OCI-LY7 (cell line): ENCODE data around the gene CRABP2. TPM values are rescaled to one million over a fixed set of nuclear protein-coding genes. Genes with fewer than 3 reads are reported as not detected.

Experiments used
- BruUV-seq: library from RNA; stranded (reverse); fragments of 400-500 nt; replicated peaks from 2 replicates; lab custom pipeline; 2021; lab: Mats Ljungman, UMichigan
- CTCF ChIA-PET: fragments of 300-600 bp; sonication (Branson Sonifier 250); formaldehyde crosslinking; loops from one replicate; lab custom pipeline; 2022; ENCODE audit warnings: antibody characterized with exemption; ENCODE audit not compliant: unreplicated experiment; lab: Charles Lee
- POLR2A ChIA-PET: fragments of 300-600 bp; sonication (Branson Sonifier 250); formaldehyde crosslinking; loops from one replicate; lab custom pipeline; 2022; ENCODE audit warnings: antibody characterized with exemption; lab: Charles Lee
- DNase-seq: peaks from one replicate; pipeline ENCODE4 v3.0.0-alpha.2; 2015; ENCODE audit warnings: low spot score
- H2AFZ ChIP-seq: fragments of 200-600 bp; sonication (generic), shearing (Covaris generic); 2 replicates; pipeline ENCODE4 v1.6.1; 2014; ENCODE audit warnings: mild to moderate bottlenecking, antibody characterized with exemption, low read length, moderate library complexity
- H3K27ac ChIP-seq: fragments of 200-600 bp; sonication (generic); 2 replicates; pipeline ENCODE4 v1.5.1; 2014; ENCODE audit warnings: mixed run types, low read depth, mild to moderate bottlenecking, moderate library complexity, low read length, inconsistent platforms; ENCODE audit not compliant: poor library complexity, severe bottlenecking
- H3K36me3 ChIP-seq: fragments of 200-600 bp; sonication (generic); 2 replicates; pipeline ENCODE4 v1.6.1; 2014; ENCODE audit warnings: mild to moderate bottlenecking, antibody characterized with exemption, low read length, moderate library complexity, mixed read lengths; ENCODE audit not compliant: insufficient read depth
- H3K4me1 ChIP-seq: fragments of 200-600 bp; sonication (generic); 2 replicates; pipeline ENCODE4 v1.5.1; 2014; ENCODE audit warnings: mild to moderate bottlenecking, low read length; ENCODE audit not compliant: insufficient read depth, poor library complexity, severe bottlenecking
- H3K4me2 ChIP-seq: fragments of 200-600 bp; sonication (generic); 2 replicates; pipeline ENCODE4 v1.6.1; 2014; ENCODE audit warnings: mild to moderate bottlenecking, low read length
- H3K4me3 ChIP-seq: fragments of 200-600 bp; sonication (generic); 2 replicates; pipeline ENCODE4 v1.5.1; 2014; ENCODE audit warnings: mild to moderate bottlenecking, low read depth, low read length; ENCODE audit not compliant: poor library complexity, severe bottlenecking
- H3K79me2 ChIP-seq: fragments of 200-600 bp; sonication (generic); 2 replicates; pipeline ENCODE4 v1.6.1; 2016; ENCODE audit warnings: low read depth, mild to moderate bottlenecking, low read length, moderate library complexity, mixed read lengths; ENCODE audit not compliant: insufficient read depth
- H3K9me2 ChIP-seq: fragments of 200-600 bp; sonication (generic); 2 replicates; pipeline ENCODE4 v1.6.1; 2016; ENCODE audit warnings: mild to moderate bottlenecking, low read length, mixed read lengths; ENCODE audit not compliant: insufficient read depth
- H3K9me3 ChIP-seq: fragments of 200-600 bp; sonication (generic); 2 replicates; pipeline ENCODE4 v1.6.1; 2014; ENCODE audit warnings: mild to moderate bottlenecking, mixed run types, low read length, mixed read lengths
- H4K20me1 ChIP-seq: fragments of 200-600 bp; sonication (generic); 2 replicates; pipeline ENCODE4 v1.6.1; 2014; ENCODE audit warnings: mild to moderate bottlenecking, antibody characterized with exemption, low read length, moderate library complexity, mixed read lengths; ENCODE audit not compliant: insufficient read depth
- EZH2phosphoT487 ChIP-seq: fragments of 200-600 bp; sonication (generic); IDR thresholded peaks from 2 replicates; pipeline ENCODE4 v1.6.1; 2018; ENCODE audit warnings: low read depth, borderline replicate concordance, mild to moderate bottlenecking, mixed run types, antibody characterized with exemption, low read length, moderate library complexity, mixed read lengths
- intact Hi-C: fragments of 100-400 bp; cut with micrococcal nuclease; formaldehyde crosslinking; loops from one replicate; pipeline ENCODE4 v1.10.0; 2022; ENCODE audit not compliant: unreplicated experiment
- total RNA-seq, 2 experiments: library from RNA; depleted of rRNA in 1 of 2; stranded (reverse); fragments of >200 nt in 1 of 2; shearing (Covaris generic) in 1 of 2; gene quantifications; 2 replicates each; pipeline ENCODE4 v1.2.3, GENCODE V29; 2014 to 2022
- TF ChIP-seq, protein P1 (sequence below): fragments of 200-600 bp; sonication (generic); conservative IDR thresholded peaks from 2 replicates; pipeline ENCODE4 v1.5.1; 2014; ENCODE audit warnings: mild to moderate bottlenecking, antibody characterized with exemption, low read length, moderate library complexity, mixed read lengths

CRABP2 gene
- total RNA-seq, 2 experiments from 2014 or later = 2.1 to 2.8 TPM

GRCh38 chr1:156743367-156744302 lies 38.3 kb upstream of the CRABP2 start:
- intact Hi-C loops = no loop called here
- no peak for TF ChIP-seq EZH2phosphoT487
- TF ChIP-seq, protein P1, sequence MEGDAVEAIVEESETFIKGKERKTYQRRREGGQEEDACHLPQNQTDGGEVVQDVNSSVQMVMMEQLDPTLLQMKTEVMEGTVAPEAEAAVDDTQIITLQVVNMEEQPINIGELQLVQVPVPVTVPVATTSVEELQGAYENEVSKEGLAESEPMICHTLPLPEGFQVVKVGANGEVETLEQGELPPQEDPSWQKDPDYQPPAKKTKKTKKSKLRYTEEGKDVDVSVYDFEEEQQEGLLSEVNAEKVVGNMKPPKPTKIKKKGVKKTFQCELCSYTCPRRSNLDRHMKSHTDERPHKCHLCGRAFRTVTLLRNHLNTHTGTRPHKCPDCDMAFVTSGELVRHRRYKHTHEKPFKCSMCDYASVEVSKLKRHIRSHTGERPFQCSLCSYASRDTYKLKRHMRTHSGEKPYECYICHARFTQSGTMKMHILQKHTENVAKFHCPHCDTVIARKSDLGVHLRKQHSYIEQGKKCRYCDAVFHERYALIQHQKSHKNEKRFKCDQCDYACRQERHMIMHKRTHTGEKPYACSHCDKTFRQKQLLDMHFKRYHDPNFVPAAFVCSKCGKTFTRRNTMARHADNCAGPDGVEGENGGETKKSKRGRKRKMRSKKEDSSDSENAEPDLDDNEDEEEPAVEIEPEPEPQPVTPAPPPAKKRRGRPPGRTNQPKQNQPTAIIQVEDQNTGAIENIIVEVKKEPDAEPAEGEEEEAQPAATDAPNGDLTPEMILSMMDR = no peak
- no peak for DNase-seq
- Histone ChIP-seq H3K27ac (no peak overlapping the region), H3K36me3 (peaks cover 77% of the 10 kb centered on the region), H3K9me2 (no peaks in the 10 kb centered on the region), H3K4me1 (peaks cover 52% of the 10 kb centered on the region), H2AFZ (no peak overlapping the region), H3K9me3 (no peaks in the 10 kb centered on the region), H4K20me1 (peaks cover 9% of the 10 kb centered on the region; the same call in 1 of the 2 replicates), H3K4me3 (no peak overlapping the region), H3K79me2 (peaks cover 50% of the 10 kb centered on the region), H3K4me2 (no peak overlapping the region)
- BruUV-seq = no TSS peak
- ChIA-PET POLR2A (no interaction called here), CTCF (no interaction called here)

DNA sequence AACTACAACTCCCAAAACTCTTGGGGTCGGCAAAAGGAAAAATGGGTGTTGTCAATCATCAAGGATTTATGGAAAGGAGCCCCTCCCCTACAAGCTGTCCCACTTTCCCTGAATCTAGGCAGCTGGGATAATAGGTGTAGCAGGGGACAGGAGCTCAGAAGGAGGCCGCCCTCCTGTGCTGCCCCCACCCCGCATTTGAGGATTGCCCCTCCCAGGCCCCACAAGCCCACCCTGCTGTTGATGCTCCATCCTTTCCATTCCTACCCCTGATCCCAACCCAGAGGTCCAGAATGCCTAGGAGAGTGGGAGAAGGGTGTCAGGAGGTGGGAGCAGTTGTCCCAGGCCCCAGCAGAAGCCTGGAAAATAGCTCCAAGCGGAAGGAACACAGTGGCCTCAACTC lies 37.4 kb upstream of the CRABP2 start:
- no peak overlapping the region for H3K27ac ChIP-seq
- no peak overlapping the region for H2AFZ ChIP-seq
- no peak for DNase-seq
- no peak overlapping the region for H3K4me2 ChIP-seq
- BruUV-seq = no TSS peak
- H3K4me3 ChIP-seq = no peak overlapping the region
- ChIA-PET CTCF (no interaction called here), POLR2A (interaction anchor here (1.2 to 2.7 kb wide), 2 partner anchors 17 to 24 kb away, joined by 3 to 16 read pairs; partner anchors contain the start of gene PRCC)
- peaks cover 9% of the 10 kb centered on the region; the same call in 1 of the 2 replicates for H4K20me1 ChIP-seq
- intact Hi-C loops = loop anchor here (1.0 kb wide), 1 partner anchor 8 kb away; the partner anchor contains the start of gene HDGF
- H3K36me3 ChIP-seq = peaks cover 78% of the 10 kb centered on the region
- peaks cover 42% of the 10 kb centered on the region for H3K79me2 ChIP-seq
- H3K4me1 ChIP-seq = peaks cover 44% of the 10 kb centered on the region
- no peaks in the 10 kb centered on the region for H3K9me3 ChIP-seq
- no peaks in the 10 kb centered on the region for H3K9me2 ChIP-seq
- TF ChIP-seq, protein P1 = no peak
- TF ChIP-seq EZH2phosphoT487 = no peak
